T-helper 9 cell (primary cell): ENCODE data around the gene ESM1.
"Not testable (repeated sequence)": the region's sequence is repeated elsewhere in the genome, so short reads cannot be mapped to it uniquely, and the experiment has no call there.

Experiments used
- DNase-seq: peaks from one replicate; pipeline ENCODE4 v3.0.0-alpha.2; 2020
- total RNA-seq, 2 donors: gene quantifications; one replicate each; lab custom pipeline; 2026; lab: John Stamatoyannopoulos, UW

Gene ESM1, protein sequence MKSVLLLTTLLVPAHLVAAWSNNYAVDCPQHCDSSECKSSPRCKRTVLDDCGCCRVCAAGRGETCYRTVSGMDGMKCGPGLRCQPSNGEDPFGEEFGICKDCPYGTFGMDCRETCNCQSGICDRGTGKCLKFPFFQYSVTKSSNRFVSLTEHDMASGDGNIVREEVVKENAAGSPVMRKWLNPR
- total RNA-seq, result 0 to 1.0 reads per million in 2 donors

DNA sequence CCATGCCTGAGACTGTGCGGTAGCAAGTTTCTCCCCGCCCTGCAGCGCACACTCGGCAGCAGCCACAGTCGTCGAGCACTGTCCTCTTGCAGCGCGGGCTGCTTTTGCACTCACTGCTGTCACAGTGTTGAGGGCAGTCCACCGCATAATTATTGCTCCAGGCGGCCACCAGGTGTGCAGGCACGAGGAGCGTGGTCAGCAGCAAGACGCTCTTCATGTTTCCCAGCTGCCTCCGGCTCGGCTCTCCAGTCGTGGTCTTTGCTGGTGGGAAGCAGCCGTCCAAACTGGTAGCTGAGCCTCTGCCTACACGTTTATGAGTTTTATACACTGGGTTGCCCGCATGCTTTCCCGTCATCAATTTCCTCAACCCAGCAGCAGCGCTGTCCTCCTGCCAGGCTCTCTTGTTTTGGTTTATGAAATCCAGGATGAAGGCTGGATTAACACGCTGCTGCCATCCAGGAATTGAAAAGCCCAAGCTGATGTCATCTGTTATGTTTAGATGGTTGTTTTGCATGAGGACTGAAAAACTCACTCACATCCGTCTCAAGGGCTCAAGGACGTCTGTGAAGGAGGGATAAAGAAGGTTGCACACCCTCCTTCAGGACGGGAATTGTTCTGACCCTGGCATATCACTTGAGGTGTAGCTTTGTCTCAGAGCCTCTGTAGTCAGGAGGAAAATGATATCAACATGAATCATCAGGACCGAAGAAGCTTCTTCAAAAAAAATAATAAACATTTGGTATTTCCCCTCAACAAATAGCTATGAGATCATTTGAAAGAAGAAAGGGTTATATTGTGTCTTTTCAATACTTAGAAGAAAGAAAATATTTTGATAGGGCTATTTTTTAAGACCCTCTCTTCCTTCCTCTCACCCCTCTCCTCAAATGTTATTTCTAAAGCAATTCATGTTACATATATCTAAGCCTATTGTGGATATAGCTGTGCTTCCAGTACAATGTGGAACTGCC, at the start of gene ESM1:
ESM1 (minus strand) TSS at position 293 of the 968 bp plus-strand sequence; CDS start at position 217, 76 bp downstream.
- no peak for DNase-seq

DNA sequence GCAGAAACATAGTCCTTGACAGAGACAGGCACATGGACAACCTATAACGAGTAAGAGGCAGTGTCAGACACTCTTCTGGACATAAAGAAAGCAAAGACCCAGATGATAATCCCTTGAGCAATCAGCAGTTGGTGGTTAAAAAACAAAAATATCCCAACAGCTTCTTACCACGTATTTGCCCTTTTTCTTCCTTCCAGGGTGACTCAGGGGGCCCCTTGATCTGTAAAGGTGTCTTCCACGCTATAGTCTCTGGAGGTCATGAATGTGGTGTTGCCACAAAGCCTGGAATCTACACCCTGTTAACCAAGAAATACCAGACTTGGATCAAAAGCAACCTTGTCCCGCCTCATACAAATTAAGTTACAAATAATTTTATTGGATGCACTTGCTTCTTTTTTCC, 48.2 kb upstream of the ESM1 start:
- no peak for DNase-seq

DNA sequence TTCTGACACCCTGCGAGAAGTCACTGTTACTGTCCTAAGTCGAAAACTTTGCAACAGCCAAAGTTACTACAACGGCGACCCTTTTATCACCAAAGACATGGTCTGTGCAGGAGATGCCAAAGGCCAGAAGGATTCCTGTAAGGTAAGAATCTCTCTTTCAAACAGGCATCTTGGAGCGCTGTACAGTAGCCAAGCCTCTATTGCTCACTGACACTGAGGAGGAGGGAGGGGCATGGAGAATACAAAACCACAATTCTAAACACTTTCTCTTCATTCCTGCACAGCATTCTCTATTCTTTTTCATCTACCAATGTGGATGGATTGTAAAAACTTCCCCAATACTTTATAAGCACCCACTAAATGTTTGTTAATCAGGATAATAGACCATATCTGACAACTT, 46.1 kb upstream of the ESM1 start:
- no peak for DNase-seq

DNA sequence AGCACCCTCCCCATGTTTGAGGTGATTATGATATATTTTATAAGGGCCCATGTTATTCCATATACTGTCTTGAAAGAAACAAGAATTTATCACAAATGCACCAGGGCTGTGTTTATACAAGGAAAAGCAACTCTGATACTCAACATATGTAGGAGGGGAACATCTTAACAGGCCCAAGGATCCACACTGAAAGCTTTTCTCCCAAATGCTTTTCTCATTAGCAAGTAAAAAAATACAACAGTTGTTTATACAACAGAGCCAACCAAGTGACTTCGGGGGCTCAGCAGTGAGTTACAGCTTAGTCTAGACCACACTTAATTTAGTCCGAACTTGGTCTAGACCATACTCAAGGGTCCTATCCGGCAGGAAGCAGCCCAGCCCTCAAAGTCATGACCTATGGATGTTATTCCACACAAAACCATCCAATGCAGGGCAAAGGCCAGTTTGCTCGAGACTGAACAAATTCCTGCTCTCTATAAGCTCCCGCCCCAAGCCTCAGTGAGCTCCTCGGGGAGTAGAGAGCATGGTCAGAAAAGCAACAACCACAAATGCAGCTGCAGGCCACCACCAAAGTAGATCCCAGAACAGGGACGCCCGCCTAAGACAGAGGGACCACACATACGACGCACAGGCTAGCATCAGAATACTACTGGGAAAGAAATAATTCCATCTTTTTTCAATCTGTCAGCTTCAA, 45.4 kb upstream of the ESM1 start:
- no peak for DNase-seq

DNA sequence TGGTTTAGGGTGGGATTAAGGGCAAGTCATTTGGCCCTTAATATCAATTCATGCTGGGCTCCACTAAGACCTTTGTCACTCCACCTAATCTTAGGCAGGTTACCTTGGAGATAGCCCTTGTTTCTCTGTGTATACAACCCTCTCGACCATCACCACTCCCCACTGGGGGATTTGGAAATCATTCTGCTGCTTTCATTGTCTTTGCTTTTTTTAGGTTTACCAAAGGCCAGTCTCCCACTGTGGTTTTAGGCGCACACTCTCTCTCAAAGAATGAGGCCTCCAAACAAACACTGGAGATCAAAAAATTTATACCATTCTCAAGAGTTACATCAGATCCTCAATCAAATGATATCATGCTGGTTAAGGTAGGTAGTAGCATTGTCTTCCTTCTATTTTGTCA, 44.8 kb upstream of the ESM1 start:
- DNase-seq, result no peak

DNA sequence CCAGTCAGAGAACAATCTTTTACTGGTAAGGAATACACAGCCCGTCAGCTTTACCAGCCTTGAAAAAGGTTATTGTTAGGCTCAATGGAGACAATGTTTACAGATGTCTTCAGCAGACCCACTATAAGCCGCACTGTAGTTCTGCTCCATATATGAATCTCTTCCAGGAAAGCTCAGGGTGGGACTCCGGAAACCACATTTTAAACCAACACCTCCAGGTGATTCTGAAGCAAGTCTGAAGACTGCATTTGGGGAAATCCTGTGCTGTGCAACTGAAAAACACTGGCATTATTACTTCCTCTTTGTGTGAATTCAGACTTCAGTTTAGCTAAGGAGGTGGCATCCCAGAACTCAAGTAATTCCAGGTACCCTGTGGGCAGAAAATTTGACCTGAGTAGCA, 42.2 kb upstream of the ESM1 start:
- no peak for DNase-seq

DNA sequence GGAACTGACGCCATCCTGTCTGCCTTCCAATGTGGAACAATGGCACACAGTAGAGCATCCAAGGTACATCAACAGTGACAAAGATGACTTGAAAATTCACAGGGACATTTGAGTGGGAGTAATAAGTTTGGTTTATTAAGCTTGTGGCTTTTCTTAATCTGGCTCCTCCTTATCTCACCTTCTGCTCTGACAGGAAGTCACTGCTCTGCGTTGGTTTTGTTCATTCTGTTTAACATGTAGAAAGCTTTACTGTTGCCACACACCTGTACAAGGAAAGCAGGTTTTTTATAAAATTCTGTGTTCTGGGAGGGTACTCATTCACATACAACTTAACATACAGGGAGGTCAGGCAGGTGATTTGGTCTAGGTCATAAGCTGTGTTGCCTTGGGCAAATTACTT, 37.1 kb upstream of the ESM1 start:
- no peak for DNase-seq

DNA sequence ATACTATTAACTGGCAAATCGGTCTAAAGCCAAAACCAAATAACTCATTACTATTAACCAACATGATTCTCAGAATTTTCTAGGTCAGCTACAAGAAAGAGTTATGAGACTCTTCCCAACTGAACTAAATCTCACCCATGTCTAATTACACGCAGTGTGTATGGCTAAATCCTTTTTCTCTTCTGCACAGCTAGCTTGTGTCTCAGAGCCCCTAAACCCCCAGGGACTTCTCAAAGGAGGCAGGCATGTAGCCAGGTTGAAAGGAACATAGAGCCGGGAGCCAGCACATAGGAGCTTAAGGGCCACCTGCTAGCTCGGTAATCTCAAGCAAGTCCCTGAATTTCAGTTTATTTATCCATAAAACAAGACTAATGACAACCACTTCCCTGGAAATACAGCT, 36.4 kb upstream of the ESM1 start:
- no peak for DNase-seq

DNA sequence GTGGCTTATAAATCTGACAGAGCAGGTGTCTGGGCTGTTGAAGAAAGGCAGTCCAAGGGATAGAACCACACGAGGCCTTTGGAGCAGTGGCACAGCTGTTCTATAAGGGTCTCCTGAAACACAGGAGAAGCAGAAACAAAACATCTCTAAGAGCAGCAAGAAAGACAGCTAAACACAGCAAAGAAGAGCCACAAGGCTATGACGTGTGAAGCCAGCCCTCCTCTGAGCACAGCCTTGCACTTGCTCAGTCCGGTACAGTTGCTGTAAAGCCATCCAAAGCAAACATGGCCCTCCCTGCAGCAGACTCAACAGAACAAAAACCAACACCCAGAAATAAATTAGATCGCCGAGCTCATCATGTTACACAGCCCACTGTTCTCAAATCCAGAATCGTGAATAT, 36.0 kb upstream of the ESM1 start:
- DNase-seq, result no peak

DNA sequence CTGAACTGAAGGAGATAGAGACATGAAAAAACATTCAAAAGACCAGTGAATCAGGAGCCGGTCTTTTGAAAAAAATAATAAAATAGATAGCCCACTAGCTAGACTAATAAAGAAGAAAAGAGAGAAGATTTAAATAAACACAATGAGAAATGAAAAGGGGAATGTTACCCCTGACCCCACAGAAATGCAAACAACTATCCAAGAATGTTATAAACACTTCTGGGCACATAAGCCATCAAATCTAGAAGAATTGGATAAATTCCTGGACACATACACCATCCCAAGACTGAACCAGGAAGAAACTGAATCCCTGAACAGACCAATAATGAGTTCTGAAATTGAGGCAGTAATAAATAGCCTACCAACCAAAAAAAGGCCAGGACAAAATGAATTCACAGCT, 24.8 kb upstream of the ESM1 start:
- not testable (repeated sequence) for DNase-seq

DNA sequence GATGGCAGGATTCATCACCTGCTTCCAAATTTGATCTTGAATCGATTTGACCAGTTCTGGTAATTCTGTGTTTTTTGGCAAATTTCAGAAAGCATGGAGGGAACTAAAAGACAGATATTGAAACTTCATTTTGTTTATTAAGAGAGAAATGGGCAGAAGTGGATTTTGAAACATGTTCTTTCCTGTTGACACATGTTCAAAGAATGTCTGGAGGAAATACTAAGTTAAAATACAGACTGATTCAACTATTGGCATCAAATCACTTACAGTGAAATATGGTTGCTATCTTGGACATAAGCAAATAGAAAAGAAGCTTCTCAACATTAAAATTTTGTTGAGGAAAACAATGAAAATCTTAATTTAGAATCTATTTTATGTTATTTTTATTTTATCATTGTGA, 19.3 kb upstream of the ESM1 start:
- no peak for DNase-seq

DNA sequence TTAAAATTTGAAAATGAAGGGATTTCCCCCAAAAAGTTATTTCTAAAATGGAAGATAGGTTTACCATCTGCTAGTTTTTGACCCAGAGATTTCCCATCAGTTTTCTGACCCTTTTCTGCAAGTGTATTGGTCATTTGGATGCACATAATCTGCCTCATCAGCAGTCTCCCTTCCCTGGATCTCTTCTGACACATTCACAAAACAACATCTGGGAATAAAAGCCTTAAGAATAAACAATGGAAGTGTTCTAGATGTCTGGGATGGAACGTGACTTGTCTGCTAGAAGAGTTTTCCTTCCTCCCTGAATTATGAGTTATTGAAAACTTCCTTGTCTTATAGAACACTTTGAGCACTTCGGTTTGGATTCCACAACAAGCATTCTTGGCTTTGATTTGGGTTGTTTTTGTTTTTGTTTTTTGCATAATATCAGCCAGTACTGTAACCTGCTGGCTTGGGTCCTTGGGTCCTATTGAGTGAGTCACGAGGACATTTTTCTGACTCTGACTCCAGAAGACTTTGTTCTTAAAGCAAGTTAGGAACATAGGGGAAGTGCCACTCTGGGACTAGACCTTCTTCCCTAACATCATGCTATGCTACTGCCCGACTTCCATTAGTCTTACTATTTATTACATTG, 18.2 kb upstream of the ESM1 start:
- no peak for DNase-seq

DNA sequence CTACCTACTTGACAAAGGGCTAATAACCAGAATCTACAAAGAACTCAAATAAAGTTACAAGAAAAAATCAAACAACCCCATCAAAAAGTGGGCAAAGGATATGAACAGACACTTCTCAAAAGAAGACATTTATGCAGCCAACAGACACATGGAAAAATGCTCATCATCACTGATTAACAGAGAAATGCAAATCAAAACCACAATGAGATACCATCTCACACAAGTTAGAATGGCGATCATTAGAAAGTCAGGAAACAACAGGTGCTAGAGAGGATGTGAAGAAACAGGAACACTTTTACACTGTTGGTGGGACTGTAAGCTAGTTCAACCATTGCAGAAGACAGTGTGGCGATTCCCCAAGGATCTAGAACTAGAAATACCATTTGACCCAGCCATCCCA, 16.8 kb upstream of the ESM1 start:
- DNase-seq, result not testable (repeated sequence)

DNA sequence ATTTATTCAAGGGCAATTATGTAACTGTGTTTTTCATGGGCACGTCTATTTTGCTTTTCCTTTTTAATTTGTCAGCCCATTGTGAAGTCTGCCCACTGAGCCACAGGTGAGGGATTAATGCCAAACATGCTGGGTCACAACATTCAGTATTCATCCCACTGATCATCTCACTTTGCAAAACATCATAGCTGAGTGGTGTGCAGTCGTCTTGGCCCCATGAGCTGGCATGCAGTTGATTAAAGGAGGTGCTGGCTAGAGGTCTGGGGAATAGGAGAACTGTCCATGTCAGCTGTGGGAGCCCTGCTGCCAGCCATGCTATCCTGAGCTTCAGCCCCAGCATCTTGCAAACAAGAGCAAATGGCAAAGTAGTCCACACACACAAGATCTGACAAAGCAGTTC, 11.7 kb upstream of the ESM1 start:
- DNase-seq, result no peak

DNA sequence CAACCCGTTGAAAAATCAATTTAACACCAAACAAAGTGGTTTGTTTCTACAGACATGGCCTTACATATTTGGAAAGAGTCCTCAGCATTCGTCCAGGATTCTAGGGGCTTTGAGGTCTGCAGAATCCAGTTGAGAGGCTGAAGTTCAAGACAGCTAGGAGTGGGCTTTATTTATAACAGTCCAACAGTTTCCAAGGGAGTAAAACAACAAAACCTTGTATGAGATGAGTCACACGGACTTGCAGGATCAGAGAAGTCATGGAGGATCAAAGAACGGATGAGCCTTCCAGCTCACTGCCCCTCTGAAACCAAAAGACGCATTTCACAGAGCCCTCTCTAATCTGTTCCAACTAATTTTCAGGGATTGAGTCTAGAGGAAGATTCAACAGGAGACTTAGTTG, 11.1 kb upstream of the ESM1 start:
- DNase-seq, result no peak

DNA sequence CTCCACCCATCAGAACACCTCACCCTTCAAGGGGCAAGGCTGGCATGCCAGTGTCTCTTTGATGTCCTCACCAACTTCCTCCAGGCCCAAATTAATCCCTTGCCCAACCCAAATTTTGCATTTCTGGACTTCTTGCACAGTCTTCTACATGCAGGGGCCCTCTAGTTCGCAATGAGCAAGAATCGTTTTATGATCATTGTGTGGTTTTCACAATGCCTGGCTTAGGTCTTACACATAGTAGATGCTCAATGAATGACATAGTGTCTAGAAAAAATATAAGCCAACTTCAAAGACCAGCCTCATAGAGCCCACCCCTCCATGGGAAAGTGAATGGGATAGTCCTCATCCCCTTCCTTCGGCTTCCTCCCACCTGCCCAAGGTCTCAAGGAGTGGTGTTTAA, 9.8 kb upstream of the ESM1 start:
- DNase-seq, result no peak

DNA sequence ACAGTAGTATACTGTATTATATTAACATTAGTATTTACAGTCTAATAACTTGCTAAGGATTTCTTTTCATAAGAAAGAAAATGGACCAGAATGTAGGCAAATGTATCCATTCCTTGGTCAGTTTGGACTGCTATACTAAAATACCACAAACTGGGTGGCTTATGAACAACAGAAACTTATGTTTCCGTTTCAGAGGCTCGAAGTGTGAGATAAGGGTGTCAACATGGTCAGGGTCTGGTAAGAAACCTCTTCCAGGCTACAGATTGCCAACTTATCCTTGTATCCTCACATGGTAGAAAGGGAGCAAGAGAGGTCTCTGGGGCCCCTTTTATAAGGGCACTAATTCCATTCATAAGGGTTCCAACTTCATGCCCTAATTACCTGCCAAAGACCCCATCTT, 9.2 kb upstream of the ESM1 start:
- no peak for DNase-seq

DNA sequence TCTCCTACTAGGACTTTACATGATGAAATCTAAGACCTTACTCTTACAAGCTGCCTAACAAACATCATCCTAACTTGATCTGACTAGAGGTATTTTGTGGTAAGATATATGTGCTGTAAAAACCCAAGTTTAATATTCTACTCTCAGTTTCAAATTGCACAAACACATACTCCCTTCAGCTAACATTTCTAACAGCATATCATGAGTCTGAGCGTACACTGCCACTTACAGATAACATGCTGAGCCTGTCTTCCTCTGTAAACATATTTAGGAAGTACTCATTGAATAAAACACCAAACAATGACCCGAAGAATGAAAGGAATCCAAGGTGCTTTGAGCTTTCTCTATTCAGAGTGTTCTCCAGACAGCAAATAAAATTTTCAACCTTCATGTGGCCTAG, 7.9 kb upstream of the ESM1 start:
- no peak for DNase-seq

DNA sequence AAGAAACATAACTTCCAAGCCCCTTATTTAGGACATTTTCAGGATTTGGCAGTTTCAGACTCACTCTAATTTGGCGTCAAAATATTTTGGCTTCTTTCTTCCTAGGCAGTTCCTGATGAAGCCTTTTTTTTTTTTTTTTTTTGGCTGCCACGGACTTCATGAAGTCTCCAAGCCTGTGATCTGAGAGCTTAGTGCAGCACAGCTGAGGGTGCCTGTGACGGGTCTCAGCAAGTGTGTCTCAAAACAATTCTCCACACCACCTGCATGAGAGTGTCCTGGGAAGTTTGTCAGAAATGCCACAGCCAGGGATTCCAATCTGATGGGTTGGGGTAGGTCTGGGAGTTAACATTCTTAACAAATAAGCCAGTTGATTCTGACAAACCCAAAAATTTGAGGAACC, 6.0 kb upstream of the ESM1 start:
- DNase-seq, result no peak

DNA sequence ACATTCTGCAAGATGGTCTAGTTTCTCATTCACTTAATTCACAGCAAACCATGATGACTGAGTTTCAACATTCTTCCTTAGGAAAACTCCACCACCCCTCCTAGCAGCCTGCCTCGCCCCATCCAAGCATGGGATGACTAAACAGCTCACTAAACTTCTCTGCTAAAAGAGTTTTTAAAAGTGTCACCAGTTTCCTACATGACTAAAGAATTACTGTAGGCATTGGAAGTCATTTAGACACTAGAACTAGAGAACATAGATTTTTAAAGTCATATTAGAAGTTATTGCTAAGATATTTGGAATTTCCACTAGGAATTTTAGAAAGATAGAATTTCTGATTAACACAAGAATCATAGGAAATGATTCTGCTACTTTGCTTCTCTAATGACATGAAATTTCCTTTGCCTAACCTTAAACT, 5.5 kb upstream of the ESM1 start:
- no peak for DNase-seq

DNA sequence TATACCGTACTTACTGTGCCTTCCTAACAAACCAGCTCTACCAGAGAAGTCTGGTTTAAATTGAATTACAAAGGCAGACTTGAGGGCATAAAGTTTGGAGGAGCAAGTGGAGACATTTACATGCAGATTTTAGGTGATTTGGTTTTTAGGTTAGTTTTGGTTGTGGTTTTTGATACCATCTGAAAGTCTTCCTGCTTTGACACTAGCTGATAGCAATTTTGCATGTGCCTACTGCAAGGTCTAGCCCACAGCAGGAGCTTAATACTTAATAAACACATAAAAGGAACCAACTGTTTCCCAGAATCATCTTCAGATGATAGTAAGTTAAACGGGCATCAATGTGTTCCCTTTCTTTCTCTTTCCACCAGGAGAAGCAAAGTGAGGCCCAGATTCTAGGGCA, 3.4 kb upstream of the ESM1 start:
- no peak for DNase-seq

DNA sequence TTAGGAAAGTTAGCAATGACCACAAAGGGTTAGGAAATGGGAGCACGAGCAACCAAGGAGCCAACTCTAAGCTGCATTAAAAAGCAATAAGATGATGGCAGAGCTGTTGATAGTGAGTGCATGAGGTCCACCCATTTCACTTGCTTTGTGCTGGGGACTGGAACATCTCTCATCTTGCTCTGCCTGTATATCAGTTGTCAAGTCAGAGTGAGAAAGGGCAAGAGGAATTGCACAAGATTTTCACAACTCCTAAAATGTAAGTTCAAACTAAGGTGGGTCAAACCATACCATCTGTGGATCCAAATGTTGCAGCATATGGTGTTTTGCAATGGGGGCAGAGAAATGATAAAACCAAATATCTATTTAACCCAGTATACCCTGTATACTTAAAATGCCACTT, 2.8 kb upstream of the ESM1 start:
- DNase-seq, result no peak

DNA sequence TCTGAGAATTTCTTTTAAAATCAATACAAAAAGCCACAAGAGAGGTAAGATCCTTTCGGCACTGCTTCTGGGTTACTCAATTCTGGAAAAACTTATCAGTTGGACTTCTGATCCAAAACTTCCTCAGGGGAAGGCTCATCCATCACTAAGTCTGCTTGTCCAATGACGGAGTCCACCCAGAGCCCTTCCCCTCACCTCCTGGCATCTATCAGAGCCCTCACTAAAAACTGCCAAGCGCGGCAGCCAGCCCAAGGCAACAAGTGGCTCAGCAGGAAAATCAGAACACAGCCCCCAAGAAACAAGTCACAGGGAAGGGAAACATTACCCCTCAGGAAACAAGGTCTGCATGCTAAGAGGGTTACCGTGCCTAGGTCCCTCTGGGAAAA, 869 bp upstream of the ESM1 start:
- DNase-seq, result no peak
